ENCODE measurements around the gene CDC42SE2.
"Not testable (repeated sequence)": the region's sequence is repeated elsewhere in the genome, so short reads cannot be mapped to it uniquely, and the experiment has no call there.

The CDC42SE2 gene

DNA sequence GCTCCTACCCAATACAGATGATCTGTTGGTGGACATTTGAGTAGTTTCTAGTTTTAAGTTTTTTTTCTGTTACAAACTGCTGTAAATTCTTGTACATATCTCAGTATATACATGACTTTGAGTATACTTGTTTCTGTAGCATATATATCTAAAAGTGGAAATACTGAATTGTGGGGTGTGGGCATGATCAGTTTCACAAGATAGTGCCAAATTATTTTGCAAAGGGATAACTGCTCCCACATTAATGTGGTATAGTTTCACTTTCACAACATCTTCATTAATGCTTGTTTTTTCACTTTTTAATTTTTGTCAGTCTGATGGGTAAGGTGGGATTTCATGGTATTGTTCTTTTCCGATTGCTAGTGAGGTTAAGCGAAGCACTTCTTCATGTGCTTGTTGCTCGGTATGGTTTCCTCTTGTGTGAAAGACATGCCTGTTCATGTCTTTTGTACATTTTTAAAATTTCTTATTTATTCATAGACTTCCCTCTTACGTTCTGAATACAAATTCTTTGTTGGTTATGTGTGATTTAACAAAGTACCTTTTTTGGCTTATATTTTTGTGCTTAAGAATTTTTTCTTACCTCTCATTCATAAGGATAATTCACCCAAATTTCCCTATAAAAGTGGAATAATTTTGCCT lies 103.5 kb downstream of the CDC42SE2 start:
- DNase-seq (ENCODE audit: low read depth) = no peak

DNA sequence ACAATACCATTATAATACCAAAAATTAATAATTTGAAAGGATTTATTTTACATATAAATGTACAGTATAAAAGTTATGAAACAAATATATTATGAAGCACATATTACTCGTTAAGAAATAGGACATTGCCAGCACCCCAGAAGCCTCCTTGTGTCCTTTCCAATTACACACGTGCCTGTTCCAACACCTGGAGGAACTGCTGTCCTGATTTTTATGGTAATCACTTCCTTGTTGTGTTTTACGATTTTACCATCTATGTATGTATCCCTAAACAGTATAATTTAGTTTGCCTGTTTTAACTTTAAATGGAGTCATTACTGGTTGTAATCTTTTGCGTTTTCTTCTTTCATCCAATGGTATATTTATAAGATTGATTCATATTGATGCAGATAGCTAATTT lies 105.0 kb downstream of the CDC42SE2 start:
- DNase-seq (ENCODE audit: low read depth) = no peak

DNA sequence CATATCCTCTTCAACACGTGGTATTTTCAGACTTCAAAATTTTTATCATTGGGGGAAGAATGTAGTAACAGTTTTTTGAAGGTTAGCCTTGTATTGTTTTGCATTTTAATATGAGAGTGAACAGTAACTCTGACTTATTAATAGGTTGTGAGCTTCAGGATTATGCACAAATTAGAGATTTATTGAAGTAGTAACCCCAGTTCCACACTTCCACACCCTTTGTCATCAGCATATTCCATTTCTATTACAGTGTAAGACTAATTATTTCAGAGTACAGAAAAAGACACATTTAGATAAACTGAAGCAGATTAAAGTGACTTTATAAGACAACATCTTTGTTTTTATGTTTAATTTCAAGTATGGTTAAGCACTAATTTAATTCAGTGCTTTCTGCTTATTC lies 105.7 kb downstream of the CDC42SE2 start:
- DNase-seq (ENCODE audit: low read depth) = no peak

DNA sequence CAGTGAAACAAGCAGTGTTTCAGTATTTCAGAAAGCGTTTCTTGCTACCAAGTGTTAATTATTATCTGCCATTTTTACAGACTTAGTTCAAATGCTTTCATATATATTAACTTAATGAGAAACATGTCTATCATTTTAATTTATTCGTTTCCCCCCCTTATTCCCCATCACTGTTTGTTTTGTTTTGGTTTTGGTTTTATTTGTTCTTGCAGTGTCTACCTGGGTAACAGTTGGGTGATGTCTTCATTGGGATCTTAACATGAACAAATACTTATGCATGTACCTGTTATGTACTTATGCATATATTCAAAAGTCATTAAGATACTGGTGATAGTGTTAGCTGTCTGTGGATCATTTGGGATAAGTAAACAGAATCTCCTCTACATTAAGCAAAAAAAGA lies 108.0 kb downstream of the CDC42SE2 start:
- DNase-seq (ENCODE audit: low read depth) = no peak

DNA sequence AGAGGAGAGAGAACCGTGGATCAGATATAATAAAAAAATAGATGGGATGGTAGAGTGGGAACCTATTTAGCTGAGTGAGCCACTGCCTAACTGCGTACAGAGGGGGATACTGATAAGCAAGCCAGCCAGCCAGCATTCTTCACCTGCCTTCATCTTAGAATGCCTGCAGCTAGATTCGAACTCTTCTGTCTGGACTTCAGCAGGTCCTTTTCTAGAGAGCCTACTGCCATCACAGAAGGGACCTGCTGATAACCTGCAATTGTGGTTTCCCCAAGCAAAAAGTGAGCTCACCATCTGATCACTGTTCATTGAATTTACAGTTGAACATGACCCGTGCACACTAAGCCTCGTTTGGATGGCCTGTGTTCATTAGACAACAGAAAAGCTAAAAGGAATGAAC lies 109.4 kb downstream of the CDC42SE2 start:
- DNase-seq (ENCODE audit: low read depth) = no peak

DNA sequence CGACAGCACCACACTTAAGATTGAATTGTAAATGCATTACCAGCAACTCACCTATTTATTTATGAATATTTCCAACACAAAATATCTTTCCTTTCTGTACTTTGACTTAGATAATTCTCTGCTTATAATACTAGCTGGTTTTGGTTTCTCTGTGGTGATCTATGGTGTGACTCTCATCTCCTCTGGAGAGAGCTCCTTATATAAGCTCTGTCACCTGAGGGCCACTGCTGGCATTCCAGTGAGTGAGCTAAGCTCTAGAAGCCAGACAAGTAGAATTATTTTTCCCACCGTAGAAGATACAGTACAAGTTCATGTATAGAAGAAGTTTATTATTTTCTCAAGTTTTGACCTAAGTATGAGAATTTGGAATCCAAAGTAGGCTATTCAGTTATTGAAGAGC lies 111.5 kb downstream of the CDC42SE2 start:
- no peak for DNase-seq (ENCODE audit: low read depth)

DNA sequence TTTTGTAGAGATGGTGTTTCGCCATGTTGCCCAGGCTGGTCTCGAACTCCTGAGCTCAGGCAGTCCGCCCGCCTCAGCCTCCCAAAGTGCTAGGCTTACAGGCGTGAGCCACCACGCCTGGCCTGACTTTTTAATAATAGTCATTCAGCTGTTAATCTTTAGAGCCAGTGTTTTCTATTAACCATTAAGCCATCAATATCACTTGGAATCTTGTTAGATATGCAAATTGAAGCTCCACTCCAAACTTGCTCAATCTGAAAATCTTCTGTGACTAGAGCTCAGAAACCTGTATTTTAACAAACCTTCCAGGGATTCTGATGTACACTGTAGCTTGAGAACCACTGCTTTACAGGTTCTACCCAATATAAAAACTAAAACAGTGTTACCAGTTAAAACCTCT lies 113.5 kb downstream of the CDC42SE2 start:
- DNase-seq (ENCODE audit: low read depth) = no peak

DNA sequence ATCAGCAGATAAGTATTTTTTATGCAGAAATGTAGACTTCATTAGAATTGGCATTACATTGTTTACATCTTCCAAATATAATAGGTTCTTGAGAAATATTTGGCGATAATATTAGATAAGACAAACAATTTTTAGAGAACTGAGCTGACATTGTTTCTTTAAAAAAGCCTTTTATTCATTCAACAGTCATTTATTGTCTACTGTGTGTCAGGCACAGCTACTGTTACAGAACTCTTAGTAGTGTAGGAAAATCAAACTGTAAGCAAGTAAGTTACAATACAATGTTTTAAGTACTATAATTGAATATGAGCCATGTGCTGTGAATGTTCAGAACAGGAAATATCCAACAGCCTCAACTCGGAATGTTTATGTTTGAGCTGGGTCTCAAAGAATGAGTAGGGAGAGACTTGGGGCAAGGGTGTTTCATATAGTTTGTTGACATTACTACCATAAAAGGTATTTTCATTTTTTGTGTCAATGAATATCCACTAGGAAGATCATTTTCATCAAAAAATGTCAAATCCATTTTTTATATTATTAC lies 114.0 kb downstream of the CDC42SE2 start:
- DNase-seq (ENCODE audit: low read depth) = no peak

DNA sequence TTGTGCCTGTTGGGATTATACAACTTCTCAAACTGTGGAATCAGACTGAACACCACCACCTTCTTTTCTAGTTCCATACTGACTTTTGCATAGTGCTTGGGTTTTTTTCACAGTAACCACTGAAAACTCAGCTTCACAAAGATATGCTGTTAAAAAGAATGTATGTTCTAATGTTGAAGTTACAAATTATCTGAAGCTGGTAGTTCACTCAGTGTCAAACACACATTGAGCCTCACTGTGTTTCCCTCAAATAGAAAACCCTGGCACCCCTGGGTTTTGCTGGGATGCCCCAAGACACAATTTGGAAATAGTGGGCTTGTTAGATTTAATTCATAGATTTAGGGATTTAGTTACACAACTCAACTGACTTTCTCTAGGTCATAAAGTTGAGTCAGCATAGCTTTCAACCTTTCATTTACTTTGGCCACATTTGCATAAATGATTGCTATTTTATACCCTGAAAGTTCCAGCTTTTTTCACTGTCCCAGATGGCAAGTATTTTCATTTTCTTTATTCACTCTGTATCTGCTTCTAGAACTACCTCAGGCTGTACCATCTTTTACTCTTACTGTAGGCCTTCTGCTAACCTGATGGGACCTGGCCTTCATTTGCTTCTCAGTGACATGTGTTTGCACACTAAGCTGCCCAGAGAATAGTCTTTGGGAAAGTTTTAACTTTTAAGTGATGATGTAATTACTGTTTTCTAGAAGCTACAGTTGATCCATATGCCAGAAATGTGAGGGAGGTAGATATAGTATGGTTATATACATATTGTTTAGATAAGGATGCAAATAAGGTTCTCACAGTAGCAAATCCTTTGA lies 115.1 kb downstream of the CDC42SE2 start:
- DNase-seq (ENCODE audit: low read depth) = no peak

DNA sequence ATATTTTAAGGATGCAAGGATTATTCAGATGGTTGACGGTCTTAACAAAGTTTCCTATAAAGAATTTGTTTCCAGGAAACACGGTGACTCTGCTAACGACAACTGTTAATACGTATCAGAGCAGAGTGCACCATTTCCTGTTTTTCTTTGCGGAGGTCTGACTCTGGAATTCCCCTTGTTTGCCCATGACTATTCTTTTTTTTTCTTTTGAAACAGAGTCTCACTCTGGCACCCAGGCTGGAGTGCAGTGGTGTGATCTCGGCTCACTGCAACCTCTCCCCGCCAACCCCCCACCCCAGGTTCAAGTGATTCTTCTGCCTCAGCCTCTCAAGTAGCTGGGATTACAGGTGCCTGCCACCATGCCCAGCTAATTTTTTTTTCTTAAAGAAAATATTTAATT lies 115.9 kb downstream of the CDC42SE2 start:
- no peak for DNase-seq (ENCODE audit: low read depth)

DNA sequence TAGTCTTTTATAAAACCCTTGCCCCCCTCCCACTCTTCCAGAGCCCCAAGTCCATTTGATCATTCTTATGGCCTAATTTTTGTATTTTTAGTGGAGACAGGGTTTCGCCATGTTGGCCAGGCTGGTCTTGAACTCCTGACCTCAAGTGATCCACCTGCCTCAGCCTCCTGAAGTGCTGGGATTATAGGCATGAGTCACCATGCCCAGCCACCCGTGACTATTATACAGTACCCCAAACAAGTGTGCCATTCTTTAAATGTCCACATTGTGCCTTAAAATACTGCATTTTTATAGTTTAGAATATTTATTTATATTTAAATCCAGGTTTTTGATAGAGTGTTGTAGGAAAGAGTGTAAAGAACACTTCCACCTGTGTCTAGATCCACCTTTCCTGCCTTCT lies 116.4 kb downstream of the CDC42SE2 start:
- not testable (repeated sequence) for DNase-seq (ENCODE audit: low read depth)

DNA sequence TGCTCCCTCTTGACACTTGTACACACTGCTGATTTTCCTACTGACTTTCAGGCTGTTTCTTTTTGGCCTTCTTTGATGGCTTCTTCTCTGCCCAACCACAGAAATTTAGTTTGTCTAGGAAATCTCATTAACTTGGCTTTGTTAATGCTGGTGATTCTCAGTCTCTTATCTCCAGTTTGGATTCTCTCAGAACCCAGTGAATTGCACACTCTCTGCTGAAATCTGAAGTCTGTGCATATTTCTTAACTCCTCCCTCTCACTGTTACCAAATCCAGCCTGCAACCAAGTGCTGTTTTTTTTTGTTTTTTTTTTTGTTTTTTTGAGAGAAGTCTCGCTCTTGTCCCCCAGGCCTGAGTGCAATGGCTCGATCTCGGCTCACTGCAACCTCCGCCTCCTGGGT lies 117.2 kb downstream of the CDC42SE2 start:
- DNase-seq (ENCODE audit: low read depth) = no peak

DNA sequence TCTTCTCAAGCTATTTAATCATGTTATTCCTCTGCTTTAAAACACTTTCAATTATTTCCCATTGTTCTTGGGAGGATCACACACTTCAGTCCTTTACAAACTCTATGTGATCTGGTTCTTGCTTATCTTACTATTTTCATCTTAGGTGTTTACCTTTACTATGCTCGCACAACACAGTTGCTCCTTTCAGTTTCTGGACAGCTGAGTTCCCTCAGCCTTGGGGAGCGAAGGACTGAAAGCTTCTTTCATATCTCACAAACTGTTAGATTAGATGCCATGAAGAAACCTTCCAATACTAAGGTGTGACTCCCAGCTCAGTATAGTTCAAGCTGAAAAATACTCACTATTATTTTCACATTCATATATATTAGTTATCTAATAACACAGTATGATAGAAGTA lies 117.9 kb downstream of the CDC42SE2 start:
- DNase-seq (ENCODE audit: low read depth) = no peak

DNA sequence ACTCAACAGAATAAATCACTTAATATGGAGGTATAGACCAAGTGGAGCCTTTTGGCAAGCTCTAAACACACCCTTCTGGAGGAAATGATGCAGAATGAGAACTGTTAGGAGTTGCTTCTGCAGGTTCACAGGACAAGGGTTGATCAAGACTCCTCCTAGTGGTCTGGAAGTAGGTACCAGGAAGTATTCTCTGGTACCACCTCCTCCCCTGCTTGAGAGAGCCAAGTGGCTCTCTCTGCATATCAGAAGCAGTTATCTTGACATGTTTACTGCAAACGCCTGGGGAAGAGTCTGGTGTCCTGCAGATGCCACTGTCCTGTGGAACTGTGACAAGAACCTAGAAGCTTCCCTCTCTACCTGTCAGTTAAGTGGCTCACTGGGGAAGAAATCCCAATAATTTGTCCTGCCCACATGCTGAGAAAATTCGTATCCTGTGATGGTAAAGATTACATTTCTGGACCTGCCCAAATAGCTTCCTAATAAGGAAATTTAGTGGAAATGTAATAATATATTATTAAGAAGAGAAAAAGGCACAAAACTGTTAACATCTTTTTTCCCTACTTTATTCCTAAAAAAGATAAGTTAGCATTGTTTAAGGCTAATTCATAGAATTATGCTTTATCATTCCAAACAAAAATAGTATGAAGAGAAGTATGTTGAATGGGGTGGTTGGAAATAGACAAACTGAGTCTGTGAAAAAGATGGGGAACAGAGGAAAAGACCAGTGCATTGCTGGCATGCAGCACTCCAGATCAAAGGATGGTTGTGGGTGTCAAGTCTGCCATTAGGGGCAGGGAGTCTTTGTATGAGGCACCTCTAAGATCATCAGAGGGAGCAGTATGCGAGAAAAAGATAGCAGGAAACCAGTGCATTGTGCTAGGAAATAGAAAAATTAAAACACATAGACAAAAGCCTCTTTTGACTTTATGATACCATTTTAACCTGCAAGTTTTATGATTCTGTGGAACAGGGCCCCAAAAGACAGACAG lies 118.8 kb downstream of the CDC42SE2 start:
- DNase-seq (ENCODE audit: low read depth) = peak; percentile 24

DNA sequence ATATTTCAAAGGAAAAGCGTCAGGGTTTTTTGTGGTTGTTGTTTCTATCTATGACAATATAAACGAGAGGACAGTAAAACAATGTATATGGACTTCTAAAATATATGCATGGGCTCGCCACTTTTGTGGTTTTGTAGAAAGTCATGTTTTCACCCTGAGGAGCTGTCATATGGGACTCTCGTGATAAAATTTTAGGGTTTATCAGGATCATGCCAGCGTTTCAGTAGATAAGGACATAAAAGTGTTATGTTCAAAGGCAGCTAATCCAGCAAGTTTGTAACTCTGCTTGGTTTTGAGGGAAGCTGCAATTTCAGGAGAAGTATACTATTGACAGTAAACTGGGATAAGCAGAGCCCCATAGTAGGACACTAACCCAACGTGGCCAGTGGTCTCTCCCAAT lies 120.3 kb downstream of the CDC42SE2 start:
- DNase-seq (ENCODE audit: low read depth) = no peak

DNA sequence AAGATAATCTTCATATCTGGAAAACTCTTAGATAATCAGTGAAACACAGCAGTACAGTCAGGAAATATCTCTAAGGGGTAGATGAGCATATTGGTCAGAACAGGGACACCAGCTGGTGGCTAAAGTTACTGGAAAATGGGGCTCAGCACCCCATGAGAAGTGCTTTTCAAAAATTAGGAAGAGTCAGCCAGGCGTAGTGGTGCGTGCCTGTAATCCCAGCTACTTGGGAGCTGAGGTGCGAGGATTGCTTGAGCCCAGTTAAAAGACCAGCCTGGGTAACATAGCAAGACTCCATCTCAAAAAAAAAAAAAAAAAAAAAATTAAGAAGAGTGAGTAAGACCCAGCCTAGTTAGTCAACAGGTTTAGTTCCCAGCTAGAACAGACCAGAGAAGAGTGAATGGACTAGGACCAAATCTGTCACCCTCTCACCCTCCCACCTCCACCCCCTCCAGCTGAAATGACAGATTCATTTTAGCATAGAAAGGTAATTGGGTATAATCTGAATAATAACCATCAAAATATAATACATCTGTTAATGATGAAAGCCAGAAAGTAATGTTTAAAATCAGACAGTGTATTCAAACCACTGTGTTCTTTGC lies 120.9 kb downstream of the CDC42SE2 start:
- no peak for DNase-seq (ENCODE audit: low read depth)

DNA sequence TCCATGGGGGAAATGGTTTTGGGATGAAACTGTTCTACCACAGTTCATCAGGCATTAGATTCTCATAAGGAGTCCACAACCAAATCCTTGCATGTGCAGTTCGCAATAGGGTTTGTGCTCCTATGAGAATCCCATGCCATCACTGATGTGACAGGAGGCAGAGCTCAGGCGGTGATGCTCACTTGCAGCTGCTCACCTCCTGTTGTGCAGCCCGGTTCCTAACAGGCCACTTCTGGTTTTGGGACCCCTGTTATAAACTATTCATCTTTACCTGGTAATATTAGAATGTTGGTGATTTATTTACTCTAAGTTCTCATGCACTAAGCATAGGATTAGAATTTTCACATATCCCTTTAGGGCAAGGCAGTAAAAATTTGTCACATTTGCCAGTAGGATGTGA lies 122.3 kb downstream of the CDC42SE2 start:
- no peak for DNase-seq (ENCODE audit: low read depth)

DNA sequence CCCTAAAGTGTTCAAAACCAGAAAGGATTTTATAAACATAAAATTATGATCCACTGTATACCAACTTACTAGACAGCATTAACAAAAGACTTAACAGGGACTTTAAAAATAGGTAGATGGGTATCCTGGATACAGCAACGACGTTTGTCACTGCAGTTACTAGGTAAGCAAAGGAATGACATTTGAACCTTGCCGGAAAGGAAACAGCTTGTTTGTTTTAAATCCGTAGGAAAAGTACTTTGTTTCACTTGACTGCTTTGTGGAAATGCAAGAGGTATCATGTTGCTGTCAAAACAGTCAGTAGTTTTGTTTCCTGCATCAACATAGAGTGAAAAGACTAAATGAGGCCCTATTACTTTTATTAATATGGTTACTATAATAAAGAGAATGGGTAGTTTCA lies 122.9 kb downstream of the CDC42SE2 start:
- no peak for DNase-seq (ENCODE audit: low read depth)

DNA sequence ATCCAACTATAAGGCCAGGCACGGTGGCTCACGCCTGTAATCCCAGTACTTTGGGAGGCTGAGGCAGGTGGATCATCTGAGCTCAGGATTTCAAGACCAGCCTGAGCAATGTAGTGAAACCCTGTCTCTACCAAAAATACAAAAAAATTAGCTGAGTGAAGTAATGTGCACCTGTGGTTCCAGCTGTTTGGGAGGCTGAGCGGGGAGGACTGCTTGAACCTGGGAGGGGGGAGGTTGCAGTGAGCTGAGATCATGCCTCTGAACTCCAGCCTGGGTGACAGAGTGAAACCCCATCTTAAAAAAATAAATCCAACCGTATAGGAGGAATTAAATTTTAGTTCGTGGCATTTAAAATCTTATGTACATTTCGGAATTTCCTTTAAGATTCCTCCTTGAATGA lies 123.4 kb downstream of the CDC42SE2 start:
- no peak for DNase-seq (ENCODE audit: low read depth)

DNA sequence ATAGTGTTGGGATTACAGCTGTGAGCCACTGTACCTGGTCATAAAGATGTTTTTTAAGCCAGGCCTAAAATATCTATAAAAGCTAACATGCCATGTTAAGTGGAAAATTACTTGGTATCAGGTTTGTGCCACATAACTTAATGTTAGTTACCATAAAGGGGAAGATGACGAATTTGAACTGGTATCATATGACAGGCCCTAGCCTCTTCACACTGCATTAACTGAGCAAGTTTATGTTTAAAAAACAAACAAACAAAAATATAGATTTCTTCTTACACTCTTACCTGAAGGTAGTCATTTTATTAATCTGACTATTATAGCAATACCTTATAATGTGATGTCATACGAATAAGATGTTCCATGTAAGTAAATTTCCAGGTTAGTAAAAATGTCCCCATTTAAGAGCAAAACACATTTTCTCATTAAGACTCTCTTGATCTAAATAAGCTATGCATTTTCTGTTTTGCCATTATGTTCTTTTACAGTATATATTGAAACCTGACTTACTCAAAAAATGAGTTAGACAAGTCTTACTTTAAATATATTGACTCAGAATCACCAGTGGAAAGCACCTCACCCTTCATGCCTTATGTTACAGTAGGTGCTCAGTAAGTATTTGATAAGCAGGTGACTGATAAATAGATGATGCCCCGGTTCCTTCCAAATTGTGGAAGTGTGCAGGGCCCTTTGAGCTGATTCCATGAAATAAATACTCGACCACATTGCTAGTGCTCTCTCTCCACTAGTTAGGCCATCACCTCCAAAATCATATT lies 125.4 kb downstream of the CDC42SE2 start:
- no peak for DNase-seq (ENCODE audit: low read depth)

DNA sequence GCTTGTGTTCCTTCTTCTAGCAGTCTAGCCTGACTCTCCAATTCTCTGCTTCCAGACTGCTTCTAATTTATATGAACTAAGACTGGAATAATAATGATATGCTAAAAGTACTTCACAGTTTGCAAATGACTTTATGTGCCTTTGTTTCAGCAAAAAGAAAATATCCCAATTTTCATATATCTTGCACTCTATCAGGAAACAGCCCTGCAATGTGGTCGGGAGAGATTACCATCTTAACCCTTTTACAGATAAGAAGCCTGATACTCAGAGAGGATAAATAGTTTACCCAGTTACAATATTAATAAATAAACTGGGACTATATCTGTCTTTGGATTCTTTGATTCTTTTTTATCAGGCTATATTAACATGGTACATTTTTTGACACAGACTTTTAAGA lies 126.0 kb downstream of the CDC42SE2 start:
- DNase-seq (ENCODE audit: low read depth) = no peak

Measured in fibroblast of the conjunctiva (primary cell).